ENCODE measurements around the gene FAM167B. TPM values are rescaled to one million over a fixed set of nuclear protein-coding genes. Genes with fewer than 3 reads are reported as not detected.
"Not testable (repeated sequence)": the region's sequence is repeated elsewhere in the genome, so short reads cannot be mapped to it uniquely, and the experiment has no call there.

The FAM167B gene
- total RNA-seq, 3 donors from 2014 or later, result 0.25 TPM; not detected in 2

DNA sequence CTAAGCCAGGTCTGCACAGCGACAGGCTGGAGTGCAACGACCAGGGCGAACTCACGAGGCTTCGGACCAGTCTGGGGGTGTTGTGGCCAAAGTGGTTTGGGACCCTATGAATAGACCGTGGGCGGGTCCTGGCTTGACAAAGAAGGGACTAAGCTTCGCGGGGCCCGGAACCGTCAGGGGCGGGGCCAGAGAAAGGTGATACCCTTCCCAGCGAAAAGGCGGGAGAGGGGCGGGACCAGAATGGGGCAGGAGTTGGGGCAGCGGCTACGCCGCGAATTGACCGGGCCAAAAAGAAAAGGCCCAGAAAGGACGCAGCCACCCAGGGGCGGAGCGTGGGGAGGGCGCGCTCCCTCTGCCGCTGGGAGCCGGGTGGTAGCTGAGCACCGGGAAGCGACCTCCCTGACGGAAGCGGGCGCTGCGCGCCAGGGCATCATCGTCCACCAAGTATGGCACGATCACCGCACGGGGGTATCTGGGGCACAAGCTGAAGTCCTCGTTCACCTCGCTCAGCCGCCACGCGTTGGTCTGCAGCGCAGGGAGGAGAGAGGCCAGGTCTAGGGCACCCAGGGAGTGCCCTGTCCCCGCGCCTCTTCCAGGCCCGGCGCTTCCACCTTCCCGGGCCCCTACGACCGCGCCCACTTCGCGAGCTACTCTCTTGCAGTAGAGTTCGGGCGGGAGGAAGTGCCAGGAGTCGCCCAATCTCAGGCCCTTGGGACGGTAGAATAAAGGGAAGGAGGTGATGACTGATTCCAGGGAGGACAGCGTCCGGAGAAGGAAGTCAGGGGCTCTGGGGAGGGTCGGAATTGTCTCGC, 6.7 kb upstream of the FAM167B start:
- no peaks in the 10 kb centered on the region for H3K27me3 Mint-ChIP-seq (ENCODE audit: low read depth)
- peaks cover 20% of the 10 kb centered on the region for H3K4me1 Mint-ChIP-seq (ENCODE audit: low read depth)
- H3K36me3 Mint-ChIP-seq (ENCODE audit: insufficient read depth), result peaks cover 6% of the 10 kb centered on the region
- ATAC-seq (peak; percentile 70 to 75), DNase-seq (peak; percentile 58)
- H3K4me3 Mint-ChIP-seq, result peak overlapping the region; percentile 84
- H3K9me3 Mint-ChIP-seq, result no peaks in the 10 kb centered on the region

DNA sequence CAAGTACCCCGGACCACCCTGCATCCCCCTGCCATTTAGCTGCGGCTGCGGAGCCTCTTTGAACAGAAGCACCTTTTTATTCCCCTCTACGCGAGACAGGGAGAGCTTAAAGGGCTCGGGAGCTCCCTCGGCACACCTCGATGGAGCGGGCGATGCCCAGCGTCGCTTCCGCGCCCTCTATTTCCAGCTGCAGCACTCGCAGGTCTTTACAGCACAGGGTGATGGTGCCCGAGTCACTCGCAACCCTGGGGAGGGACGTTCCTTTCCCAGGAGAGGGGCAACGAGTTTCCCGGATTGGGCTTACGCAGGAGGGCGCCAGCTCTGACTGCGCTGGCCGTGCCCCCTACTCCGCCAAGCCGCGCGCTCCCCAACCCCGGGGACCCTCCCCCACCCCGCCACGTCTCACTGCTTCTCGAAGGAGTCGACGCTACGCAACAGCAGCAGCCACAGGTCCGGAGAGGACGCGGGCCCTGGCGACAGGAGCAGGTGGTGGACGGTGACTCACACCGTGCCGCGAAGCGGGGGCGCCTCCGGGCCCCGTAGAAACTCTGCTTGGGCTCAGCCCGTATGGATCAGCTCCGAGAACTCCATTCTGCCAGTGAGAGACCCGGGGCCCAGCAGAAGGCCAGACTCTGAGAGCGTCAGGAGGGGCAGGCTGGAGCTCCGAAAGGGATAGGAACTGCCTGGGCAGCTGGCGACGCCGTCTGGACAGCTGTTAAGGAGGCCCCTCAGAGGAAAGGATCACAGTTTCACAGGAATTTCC, 5.8 kb upstream of the FAM167B start:
- H3K4me1 Mint-ChIP-seq (ENCODE audit: low read depth), result peaks cover 20% of the 10 kb centered on the region
- H3K36me3 Mint-ChIP-seq (ENCODE audit: insufficient read depth), result peaks cover under 1% of the 10 kb centered on the region
- DNase-seq (peak; percentile 32), ATAC-seq (peak; percentile 68 to 69)
- H3K4me3 Mint-ChIP-seq, result peak overlapping the region; percentile 84
- H3K27me3 Mint-ChIP-seq (ENCODE audit: low read depth), result no peaks in the 10 kb centered on the region
- no peaks in the 10 kb centered on the region for H3K9me3 Mint-ChIP-seq

DNA sequence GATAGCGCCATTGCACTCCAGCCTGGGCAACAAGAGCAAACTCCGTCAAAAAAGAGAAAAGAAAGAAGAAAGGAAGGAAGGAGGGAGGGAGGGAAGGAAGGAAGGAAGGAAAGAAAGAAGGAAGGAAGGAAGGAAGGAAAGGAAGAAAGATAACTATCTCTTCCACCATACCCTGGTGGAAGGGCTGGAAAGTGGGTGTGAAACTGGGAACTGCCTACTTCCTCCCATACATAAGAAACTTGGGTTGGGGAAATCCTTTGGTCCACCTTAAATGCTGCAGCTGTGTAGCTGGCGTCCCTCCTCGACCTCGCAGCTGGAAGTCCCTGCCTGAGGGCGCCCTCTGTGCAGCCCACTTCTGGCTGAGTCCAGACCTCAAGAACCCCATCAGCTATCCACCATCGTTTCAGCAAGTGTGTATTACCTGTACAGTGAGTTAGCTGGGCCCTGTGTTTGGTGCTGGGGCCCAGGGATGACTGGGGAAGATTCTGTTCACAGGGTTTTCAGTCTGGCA, 4.6 kb upstream of the FAM167B start:
- Mint-ChIP-seq H3K9me3 (no peaks in the 10 kb centered on the region), H3K4me3 (no peak overlapping the region), H3K27me3 (ENCODE audit: low read depth) (no peaks in the 10 kb centered on the region)

DNA sequence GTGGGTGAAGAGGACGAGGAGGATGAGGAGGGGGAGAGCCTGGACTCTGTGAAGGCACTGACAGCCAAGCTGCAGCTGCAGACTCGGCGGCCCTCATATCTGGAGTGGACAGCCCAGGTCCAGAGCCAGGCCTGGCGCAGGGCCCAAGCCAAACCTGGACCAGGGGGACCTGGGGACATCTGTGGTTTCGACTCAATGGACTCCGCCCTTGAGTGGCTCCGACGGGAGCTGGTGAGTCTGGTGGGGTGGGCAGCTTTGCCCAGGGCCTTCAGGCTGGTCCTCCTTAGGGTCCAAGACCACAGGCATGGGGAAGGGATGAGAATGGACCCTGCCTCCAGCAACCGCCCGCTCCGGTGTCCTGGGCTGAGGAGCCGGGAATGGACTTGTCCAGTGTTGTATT, 430 bp downstream of the FAM167B start:
- Mint-ChIP-seq H3K27me3 (ENCODE audit: low read depth) (no peaks in the 10 kb centered on the region), H3K4me3 (no peak overlapping the region), H3K9me3 (no peaks in the 10 kb centered on the region), H3K4me1 (ENCODE audit: low read depth) (peaks cover 54% of the 10 kb centered on the region), H3K36me3 (ENCODE audit: insufficient read depth) (peaks cover 2% of the 10 kb centered on the region)
- ATAC-seq (no peak), DNase-seq (no peak)

More for the DNA sequence above, 4.6 kb upstream of the FAM167B start:
- DNase-seq, result no peak
- Mint-ChIP-seq H3K36me3 (ENCODE audit: insufficient read depth) (no peaks in the 10 kb centered on the region), H3K4me1 (ENCODE audit: low read depth) (peaks cover 31% of the 10 kb centered on the region)
- ATAC-seq, result no peak

DNA sequence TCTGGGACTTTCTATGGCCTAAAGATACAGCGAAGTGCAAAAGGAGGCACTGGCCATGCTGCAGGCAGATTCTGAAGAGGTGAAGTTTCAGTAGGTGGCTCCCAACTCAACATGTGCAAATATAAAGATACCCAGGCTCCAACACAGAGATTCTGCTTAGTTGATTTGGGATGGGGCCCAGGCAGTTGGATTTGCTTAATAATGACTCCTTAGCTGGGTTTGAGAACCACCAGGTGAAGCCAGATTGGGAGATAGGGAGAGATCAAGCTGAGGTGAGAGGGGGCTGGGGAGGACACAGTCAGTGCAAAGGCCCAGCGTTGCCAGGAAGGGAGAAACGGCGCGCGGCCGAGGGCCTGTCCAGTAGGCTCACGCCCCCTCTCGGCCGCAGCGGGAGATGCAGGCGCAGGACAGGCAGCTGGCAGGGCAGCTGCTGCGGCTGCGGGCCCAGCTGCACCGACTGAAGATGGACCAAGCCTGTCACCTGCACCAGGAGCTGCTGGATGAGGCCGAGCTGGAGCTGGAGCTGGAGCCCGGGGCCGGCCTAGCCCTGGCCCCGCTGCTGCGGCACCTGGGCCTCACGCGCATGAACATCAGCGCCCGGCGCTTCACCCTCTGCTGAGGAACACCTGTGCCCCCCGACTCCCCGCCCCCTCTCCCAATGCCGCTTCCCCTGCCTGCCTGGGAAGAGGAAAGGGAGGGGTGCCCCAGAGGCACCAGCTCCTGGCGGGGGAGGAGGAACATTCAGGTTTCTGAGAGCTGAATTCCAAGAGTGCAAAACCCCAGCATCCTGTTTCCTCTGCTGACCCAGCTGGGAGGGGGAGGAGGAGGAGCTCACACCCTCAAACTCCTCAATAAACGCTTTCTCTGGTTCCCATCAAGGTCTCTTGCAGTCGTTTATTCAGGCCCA, 1.2 kb downstream of the FAM167B start:
- Mint-ChIP-seq H3K27me3 (ENCODE audit: low read depth) (no peaks in the 10 kb centered on the region), H3K4me3 (peak overlapping the region; percentile 44), H3K9me3 (no peaks in the 10 kb centered on the region), H3K4me1 (ENCODE audit: low read depth) (peaks cover 56% of the 10 kb centered on the region), H3K36me3 (ENCODE audit: insufficient read depth) (peaks cover 2% of the 10 kb centered on the region)
- DNase-seq (peak; percentile 71), ATAC-seq (peak; percentile 16 to 27)

DNA sequence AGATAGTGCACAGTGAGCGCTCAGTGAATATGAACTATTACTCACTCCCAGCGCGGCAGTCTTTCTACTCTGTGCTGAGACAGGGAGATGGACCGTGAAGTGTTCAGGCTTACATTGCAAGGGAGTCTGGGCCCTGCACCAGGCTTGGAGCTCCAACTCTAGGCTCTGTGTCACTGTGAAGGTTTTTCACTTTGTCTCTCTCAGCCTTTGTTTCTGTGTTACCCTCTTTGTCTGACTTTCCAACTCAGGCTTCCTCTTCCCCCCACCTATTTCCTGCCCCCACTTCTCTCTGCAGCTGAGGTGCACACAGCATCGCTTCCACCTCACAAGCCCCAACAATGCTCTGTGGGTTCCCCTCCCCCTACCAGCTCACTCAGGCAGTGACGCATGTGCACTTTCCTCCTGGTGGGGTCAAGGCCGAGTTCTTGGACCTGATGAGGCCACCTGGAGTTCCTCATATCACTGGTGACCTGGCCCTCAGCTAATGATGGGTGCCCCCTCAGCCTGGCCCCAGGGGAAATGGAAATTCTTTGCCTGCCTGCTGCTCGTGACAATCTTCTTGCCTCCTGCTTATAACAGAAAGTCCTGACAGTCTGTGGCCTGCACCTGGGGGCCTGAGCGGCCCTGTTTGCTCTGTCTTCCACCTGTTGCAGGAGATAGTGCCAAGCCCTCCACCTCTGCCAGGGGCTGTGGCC, 3.0 kb downstream of the FAM167B start:
- H3K27me3 Mint-ChIP-seq (ENCODE audit: low read depth), result no peaks in the 10 kb centered on the region
- peak; percentile 72 for DNase-seq
- H3K36me3 Mint-ChIP-seq (ENCODE audit: insufficient read depth), result peaks cover 2% of the 10 kb centered on the region
- peaks cover 67% of the 10 kb centered on the region for H3K4me1 Mint-ChIP-seq (ENCODE audit: low read depth)
- peak; percentile 66 to 67 for ATAC-seq
- peak overlapping the region; percentile 99 for H3K4me3 Mint-ChIP-seq
- H3K9me3 Mint-ChIP-seq, result no peaks in the 10 kb centered on the region

DNA sequence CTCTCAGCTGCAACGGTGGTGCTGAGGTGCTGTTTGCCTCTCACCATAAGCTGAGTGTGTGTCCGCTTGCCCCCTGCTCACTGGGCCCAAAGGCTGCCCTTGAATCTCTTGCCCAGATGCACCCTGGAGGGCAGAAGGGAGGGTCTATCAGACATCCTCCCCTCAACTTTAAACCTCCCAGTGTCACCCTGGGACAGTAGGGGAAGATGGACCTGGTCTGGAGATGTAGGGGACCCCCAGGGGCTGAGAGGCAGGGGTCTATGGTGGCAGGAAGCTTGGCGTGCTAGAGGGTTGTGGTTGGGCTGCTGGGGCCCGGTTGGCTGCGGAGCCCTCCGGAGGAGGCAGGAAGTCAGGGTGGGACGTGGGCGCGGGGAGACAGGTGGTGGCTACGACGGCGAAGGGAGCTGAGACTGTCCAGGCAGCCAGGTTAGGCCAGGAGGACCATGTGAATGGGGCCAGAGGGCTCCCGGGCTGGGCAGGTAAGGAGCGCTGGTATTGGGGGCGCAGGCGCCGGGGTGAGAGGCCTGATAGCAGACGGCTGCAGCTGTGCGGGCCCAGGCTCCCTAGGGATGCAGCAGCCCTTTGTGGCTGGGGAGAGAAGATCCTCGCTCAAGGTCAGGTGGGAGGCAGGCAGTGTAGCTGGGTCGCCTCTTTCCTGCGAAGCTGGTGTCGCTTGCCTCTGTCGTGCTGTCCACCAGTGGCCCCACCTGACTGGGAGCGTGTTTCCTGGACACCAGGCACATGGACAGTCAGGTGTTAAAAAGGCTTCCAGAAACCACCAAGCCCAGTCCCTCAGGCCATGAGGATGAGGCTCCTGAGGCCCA, 4.1 kb downstream of the FAM167B start, which contains the start of gene LCK:
Gene LCK (plus strand): TSS at position 373 of the 824 bp plus-strand sequence. CDS start 23,065 bp downstream, outside the sequence.
- ATAC-seq, result peak; percentile 39 to 46
- Mint-ChIP-seq H3K9me3 (no peaks in the 10 kb centered on the region), H3K36me3 (ENCODE audit: insufficient read depth) (peaks cover 2% of the 10 kb centered on the region), H3K27me3 (ENCODE audit: low read depth) (no peaks in the 10 kb centered on the region), H3K4me3 (peak within 1 kb of the TSS; percentile 99), H3K4me1 (ENCODE audit: low read depth) (peaks cover 72% of the 10 kb centered on the region)
- DNase-seq, result peak; percentile 58

DNA sequence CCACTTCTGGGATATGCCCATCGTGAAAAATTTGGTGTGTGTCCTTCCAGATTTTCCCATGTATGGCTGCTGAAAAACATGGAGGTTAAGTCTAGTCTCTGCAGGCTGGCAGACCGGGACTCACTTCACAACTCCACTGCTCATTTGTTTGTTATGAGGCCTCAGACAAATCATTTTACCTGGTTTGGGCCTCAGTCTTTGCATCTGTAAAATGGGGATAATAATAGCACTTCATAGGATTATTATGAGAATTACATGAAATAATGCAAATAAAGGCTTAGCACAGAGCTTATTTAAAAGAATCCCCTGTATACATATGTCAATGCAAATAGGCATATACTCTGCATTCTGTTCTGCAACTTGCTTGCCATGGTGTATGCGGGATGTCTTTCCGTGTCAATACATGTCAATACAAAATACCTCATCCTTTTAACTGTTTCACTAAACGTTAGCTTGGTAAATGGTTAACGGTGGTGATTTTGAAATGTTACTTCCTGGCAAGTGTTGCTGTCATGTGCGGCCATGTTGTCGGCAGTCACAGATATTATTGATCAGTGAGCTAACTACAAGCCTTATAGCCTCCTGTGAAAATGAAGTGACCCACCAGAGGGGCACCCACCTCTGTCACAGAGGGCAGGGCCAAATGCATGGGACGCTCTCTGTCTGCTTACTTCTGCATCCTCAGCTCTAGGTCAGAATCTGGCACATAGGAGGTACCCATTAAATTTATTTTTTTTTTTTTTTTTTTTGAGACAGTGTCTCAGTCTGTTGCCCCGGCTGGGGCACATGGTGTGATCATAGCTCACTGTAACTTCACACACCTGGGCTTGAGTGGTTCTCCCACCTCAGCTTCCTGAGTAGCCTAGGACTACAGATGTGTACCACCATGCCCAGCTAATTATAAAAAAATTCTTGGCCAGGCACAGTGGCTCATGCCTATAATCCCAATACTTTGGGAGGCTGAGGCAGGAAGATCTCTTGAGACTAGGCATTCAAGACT, 8.3 kb downstream of the FAM167B start:
- peak overlapping the region; percentile 76 for H3K4me3 Mint-ChIP-seq
- H3K36me3 Mint-ChIP-seq (ENCODE audit: insufficient read depth), result peaks cover 4% of the 10 kb centered on the region
- H3K27me3 Mint-ChIP-seq (ENCODE audit: low read depth), result no peaks in the 10 kb centered on the region
- no peak for DNase-seq
- peaks cover 58% of the 10 kb centered on the region for H3K4me1 Mint-ChIP-seq (ENCODE audit: low read depth)
- ATAC-seq, result no peak
- no peaks in the 10 kb centered on the region for H3K9me3 Mint-ChIP-seq

DNA sequence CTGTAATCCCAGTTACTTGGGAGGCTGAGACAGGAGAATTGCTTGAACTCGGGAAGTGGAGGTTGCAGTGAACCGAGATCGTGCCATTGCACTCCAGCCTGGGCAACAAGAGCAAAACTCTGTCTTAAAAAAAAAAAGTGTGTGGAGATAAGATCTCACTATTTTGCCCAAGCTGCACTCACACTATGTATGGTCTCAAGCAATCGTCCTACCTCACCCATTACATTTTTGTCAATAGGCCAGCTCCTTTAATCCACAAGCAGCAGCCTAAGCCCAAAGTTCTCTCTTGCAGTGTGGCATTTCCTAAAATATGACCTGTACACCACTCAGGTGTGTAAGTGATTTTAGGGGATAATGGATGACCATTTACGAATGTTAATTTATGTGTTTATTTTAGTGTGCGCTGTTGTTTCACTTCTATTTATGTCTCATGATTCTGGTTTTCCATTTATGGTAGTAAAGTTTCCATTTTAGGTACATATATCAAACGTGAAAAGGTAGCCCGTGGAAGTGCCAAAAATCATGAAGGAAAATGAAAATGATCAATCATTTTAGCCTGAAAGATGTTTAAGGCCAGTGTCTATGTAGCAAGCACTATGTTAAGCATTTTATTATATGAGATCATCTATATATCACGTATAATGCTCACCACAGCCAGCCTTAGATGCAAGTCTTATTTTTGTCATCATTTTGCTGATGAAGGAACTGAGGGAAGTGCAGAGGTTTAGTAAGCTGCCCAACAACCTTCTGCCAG, 9.6 kb downstream of the FAM167B start:
- Mint-ChIP-seq H3K4me3 (peak overlapping the region; percentile 77), H3K4me1 (ENCODE audit: low read depth) (peaks cover 53% of the 10 kb centered on the region), H3K27me3 (ENCODE audit: low read depth) (no peaks in the 10 kb centered on the region), H3K36me3 (ENCODE audit: insufficient read depth) (peaks cover 9% of the 10 kb centered on the region), H3K9me3 (no peaks in the 10 kb centered on the region)
- ATAC-seq, result peak; percentile 19 to 30
- no peak for DNase-seq

DNA sequence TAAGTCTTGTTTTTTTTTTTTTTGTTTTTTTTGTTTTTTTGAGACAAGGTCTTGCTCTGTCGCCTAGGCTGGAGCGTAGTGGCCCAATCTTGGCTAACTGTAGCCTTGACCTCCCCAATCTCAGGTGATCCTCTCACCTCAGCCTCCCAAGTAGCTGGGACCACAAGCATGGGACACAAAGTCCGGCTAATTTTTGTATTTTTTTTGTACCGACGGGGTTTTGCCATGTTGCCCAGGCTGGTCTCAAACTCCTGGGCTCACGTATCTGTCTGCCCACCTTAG, 10.1 kb downstream of the FAM167B start:
- DNase-seq (no peak), ATAC-seq (no peak)
- Mint-ChIP-seq H3K4me3 (peak overlapping the region; percentile 77), H3K9me3 (no peaks in the 10 kb centered on the region), H3K36me3 (ENCODE audit: insufficient read depth) (peaks cover 6% of the 10 kb centered on the region), H3K27me3 (ENCODE audit: low read depth) (no peaks in the 10 kb centered on the region), H3K4me1 (ENCODE audit: low read depth) (peaks cover 49% of the 10 kb centered on the region)

DNA sequence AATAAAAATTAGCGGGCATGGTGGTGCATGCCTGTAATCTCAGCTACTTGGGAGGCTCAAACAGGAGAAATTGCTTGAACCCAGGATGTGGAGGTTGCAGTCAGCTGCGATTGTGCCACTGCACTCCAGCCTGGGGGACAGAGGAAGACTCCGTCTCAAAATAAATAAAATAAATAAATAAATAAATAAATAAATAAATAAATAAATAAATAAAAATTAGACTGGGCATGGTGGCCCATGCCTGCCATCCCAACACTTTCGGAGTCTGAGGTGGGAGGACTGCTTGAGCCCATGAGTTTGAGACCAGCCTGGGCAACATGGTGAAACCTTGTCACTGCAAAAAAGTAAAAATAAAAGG, 16.2 kb downstream of the FAM167B start:
- not testable (repeated sequence) for ATAC-seq; H3K4me3 Mint-ChIP-seq; H3K27me3 Mint-ChIP-seq (ENCODE audit: low read depth); H3K9me3 Mint-ChIP-seq; DNase-seq
- H3K4me1 Mint-ChIP-seq (ENCODE audit: low read depth), result peaks cover 45% of the 10 kb centered on the region
- H3K36me3 Mint-ChIP-seq (ENCODE audit: insufficient read depth), result peaks cover 12% of the 10 kb centered on the region

Data from activated T-cell treated with anti-CD3 and anti-CD28 coated beads, Interleukin-2, amount 50 U/mL, for 4 hours (primary cell).